Heart left ventricle (tissue), 16 donors: ENCODE data around the gene C1orf146. TPM values are rescaled to one million over a fixed set of nuclear protein-coding genes. Genes with fewer than 3 reads are reported as not detected.

ENCODE experiments used
- ATAC-seq, 4 donors: fragments of 200-7000 bp; cut with Tn5 transposase; one replicate each; pipeline ENCODE4 v1.9.1; 2020 to 2022; ENCODE audit warnings: moderate library complexity in 4 of 4, mild to moderate bottlenecking in 3 of 4, moderate number of reproducible peaks in 1 of 4
- DNase-seq, 5 donors: peaks; one replicate each; pipeline ENCODE4 v3.0.0-alpha.2; 2020
- H3K27ac ChIP-seq, 12 donors: fragments of 200-600 bp; sonication (generic) in 4 of 12; one replicate each; pipeline versions ENCODE4 v1.5.0 to v1.8.0; 2016 to 2022; ENCODE audit warnings: mild to moderate bottlenecking in 2 of 12
- H3K27me3 ChIP-seq, 9 donors: fragments of 200-600 bp; sonication (generic) in 2 of 9; one replicate each; pipeline versions ENCODE4 v1.5.1 to v1.8.0; 2016 to 2022; ENCODE audit warnings: mild to moderate bottlenecking in 3 of 9
- H3K36me3 ChIP-seq, 9 donors: fragments of 200-600 bp; sonication (generic) in 2 of 9; one replicate each; pipeline versions ENCODE4 v1.5.0 to v1.8.0; 2018 to 2022; ENCODE audit warnings: mild to moderate bottlenecking in 2 of 9
- H3K4me1 ChIP-seq, 12 donors: fragments of 200-600 bp; sonication (generic) in 4 of 12; one replicate each; pipeline versions ENCODE4 v1.5.0 to v1.8.0; 2016 to 2022; ENCODE audit warnings: mild to moderate bottlenecking in 3 of 12
- H3K4me3 ChIP-seq, 12 donors: fragments of 200-600 bp; sonication (generic) in 4 of 12; one replicate each; pipeline versions ENCODE4 v1.5.0 to v1.8.0; 2017 to 2022; ENCODE audit warnings: mild to moderate bottlenecking in 9 of 12, moderate library complexity in 4 of 12
- H3K9me3 ChIP-seq, 12 donors: fragments of 200-600 bp; sonication (generic) in 4 of 12; one replicate each; pipeline versions ENCODE4 v1.5.0 to v1.8.0; 2016 to 2022; ENCODE audit warnings: mild to moderate bottlenecking in 1 of 12
- CTCF ChIP-seq, 12 donors: fragments of 200-600 bp; sonication (generic) in 4 of 12; IDR thresholded peaks; one replicate each; pipeline versions ENCODE4 v1.5.0 to v1.8.0; 2018 to 2022; ENCODE audit warnings: antibody characterized with exemption in 12 of 12, mild to moderate bottlenecking in 5 of 12
- POLR2A ChIP-seq, 2 donors: fragments of 450-650 bp; IDR thresholded peaks; one replicate each; pipeline ENCODE4 v1.6.1; 2017; ENCODE audit warnings: antibody characterized with exemption in 2 of 2, mild to moderate bottlenecking in 2 of 2, moderate library complexity in 2 of 2
- WGBS, 4 donors: extraction: QIAGEN DNeasy Blood & Tissue Kit in 2 of 4; methylation state at CpG; one replicate each; pipeline versions ENCODE4 v1.1.5 to v1.1.7; 2013 to 2018; 5-methylcytosine and 5-hydroxymethylcytosine counted together
- intact Hi-C, 10 donors: fragments of 100-400 bp; cut with DNase I; formaldehyde crosslinking; loops; one replicate each; pipeline versions ENCODE4 v1.11.1 to v1.14.2; 2022
- polyA plus RNA-seq, 2 donors: library from polyadenylated mRNA; stranded (reverse); fragments of 200-250 nt; gene quantifications; one replicate each; pipeline ENCODE4 v1.2.3, GENCODE V29; 2013
- total RNA-seq, 9 donors: library from RNA; depleted of rRNA in 2 of 9; stranded (reverse); fragments of >200 nt in 2 of 9; fragmentation: NEBNext Ultra II Directional in 3 of 9; extraction: Animal tissue kit (Norgen Biotek cat#: 25700) in 3 of 9; gene quantifications; one replicate each; pipeline versions ENCODE4 v1.1.0 to v1.2.4, GENCODE V29; 2016 to 2023
- donor health status: ischemic (EF 13 %, LVEDD 7.1; RV severe dilation, severe dysfunction).
- donor health status: healthy with polysubstance abuse.
- donor health status: DM: no; HTN: yes; CAD: no.
- donor health status: DM: no; HTN: no; CAD: no.
- donor health status: ischemic (EF 25% LVEDD 6.9; RV normal size, moderate dysfunction).
- donor health status: ischemic (EF 25% LVEDD 5.7; RV mildly dilated, moderate dysfunction).
- donor health status: healthy.
- donor health status: DM: yes; HTN: yes; CAD: no.
- donor health status: ischemic (EF 35%, LVEDD 5.7; RV mildly dilated, moderate dysfunction).
- donor health status: nonischemic (EF 11% LVEDD 7.7; RV severe dilation, severe dysfunction).
- donor health status: DM: yes; HTN: yes; CAD: no.
- donor health status: PGD.
- donor health status: ischemic (EF 29% LVEDD 5.4; RV normal size, mild dysfunction).
- donor health status: nonischemic (EF 23%, LVEDD 6.1; RV moderate dilation, normal function).

The C1orf146 gene
- total and polyA plus RNA-seq, 11 donors, result not detected

GRCh38 chr1:92194511-92194910, 23.2 kb upstream of the C1orf146 start:
- no peak for ATAC-seq
- intact Hi-C loops, result no loop called here

GRCh38 chr1:92201973-92202372, 15.7 kb upstream of the C1orf146 start:
- no peak for DNase-seq
- 75 to 84% (median 81%) methylated on average over 5 of the region's 5 CpGs for WGBS, 4 donors
- H3K36me3 ChIP-seq, result no peaks in the 10 kb centered on the region
- no peaks in the 10 kb centered on the region for H3K4me1 ChIP-seq
- intact Hi-C loops, result no loop called here
- ATAC-seq, result no peak
- H3K9me3 ChIP-seq, result peaks cover 0 to 12% (median 6%) of the 10 kb centered on the region in 12 donors
- no peak overlapping the region for H3K4me3 ChIP-seq
- H3K27me3 ChIP-seq, result no peaks in the 10 kb centered on the region
- no peak overlapping the region for H3K27ac ChIP-seq
- TF ChIP-seq CTCF (IDR thresholded peaks at IDR 0.05) (no peak), POLR2A (IDR thresholded peaks at IDR 0.05) (no peak)

More at GRCh38 chr1:92194511-92194910, 23.2 kb upstream of the C1orf146 start:
- H3K4me3 ChIP-seq, result no peak overlapping the region
- H3K9me3 ChIP-seq, result peaks cover 0 to 6% (median 0%) of the 10 kb centered on the region in 12 donors
- no peak for DNase-seq
- WGBS, 4 donors, result 54 to 78% (median 60%) methylated on average over 1 of the region's 1 CpG
- no peaks in the 10 kb centered on the region for H3K4me1 ChIP-seq
- H3K27ac ChIP-seq, result no peak overlapping the region
- H3K36me3 ChIP-seq, result no peaks in the 10 kb centered on the region
- no peak for TF ChIP-seq POLR2A (IDR thresholded peaks at IDR 0.05)
- no peak for TF ChIP-seq CTCF (IDR thresholded peaks at IDR 0.05)
- no peaks in the 10 kb centered on the region for H3K27me3 ChIP-seq

GRCh38 chr1:92203105-92203504, 14.6 kb upstream of the C1orf146 start:
- no peak overlapping the region for H3K4me3 ChIP-seq
- H3K27ac ChIP-seq, result no peak overlapping the region
- no peaks in the 10 kb centered on the region for H3K4me1 ChIP-seq
- no peak for TF ChIP-seq CTCF (IDR thresholded peaks at IDR 0.05)
- no peak for TF ChIP-seq POLR2A (IDR thresholded peaks at IDR 0.05)
- intact Hi-C loops, result no loop called here
- no peaks in the 10 kb centered on the region for H3K36me3 ChIP-seq
- ATAC-seq, result no peak
- H3K9me3 ChIP-seq, result peaks cover 0 to 19% (median 6%) of the 10 kb centered on the region in 12 donors
- H3K27me3 ChIP-seq, result no peaks in the 10 kb centered on the region
- DNase-seq, result no peak

GRCh38 chr1:92210701-92211100, 7.0 kb upstream of the C1orf146 start:
- intact Hi-C loops, result no loop called here
- ATAC-seq, result no peak
- TF ChIP-seq POLR2A (IDR thresholded peaks at IDR 0.05), result no peak
- WGBS, 4 donors, result 49 to 75% (median 54%) methylated on average over 2 of the region's 2 CpGs
- Histone ChIP-seq H3K9me3 (peaks cover 0 to 19% (median 6%) of the 10 kb centered on the region in 12 donors), H3K4me3 (no peak overlapping the region), H3K36me3 (no peaks in the 10 kb centered on the region), H3K27me3 (no peaks in the 10 kb centered on the region), H3K27ac (no peak overlapping the region), H3K4me1 (no peaks in the 10 kb centered on the region)
- DNase-seq, result no peak

GRCh38 chr1:92211166-92211565, 6.5 kb upstream of the C1orf146 start:
- Histone ChIP-seq H3K4me3 (no peak overlapping the region), H3K9me3 (peaks cover 0 to 16% (median 3%) of the 10 kb centered on the region in 12 donors), H3K27me3 (no peaks in the 10 kb centered on the region), H3K27ac (no peak overlapping the region), H3K4me1 (no peaks in the 10 kb centered on the region), H3K36me3 (no peaks in the 10 kb centered on the region)
- DNase-seq, result no peak
- intact Hi-C loops, result no loop called here
- ATAC-seq, result no peak
- TF ChIP-seq CTCF (IDR thresholded peaks at IDR 0.05) (no peak), POLR2A (IDR thresholded peaks at IDR 0.05) (no peak)
- WGBS, 4 donors, result 87 to 94% (median 93%) methylated on average over 2 of the region's 2 CpGs
